B cell (primary cell): ENCODE measurements around the gene ANKRD31. TPM values are rescaled to one million over a fixed set of nuclear protein-coding genes. Genes with fewer than 3 reads are reported as not detected.

ENCODE experiments used
- ATAC-seq: fragments of 200-7000 bp; cut with Tn5 transposase; one replicate; pipeline ENCODE4 v1.10.0; 2021; ENCODE audit warnings: low read depth, mild to moderate bottlenecking, moderate number of reproducible peaks, moderate library complexity
- CTCF ChIA-PET: fragments of 350-600 bp; sonication (Branson Sonifier 250); formaldehyde crosslinking; loops from one replicate; lab custom pipeline; 2021; ENCODE audit warnings: antibody characterized with exemption, inconsistent platforms; lab: Charles Lee
- POLR2A ChIA-PET: fragments of 350-600 bp; sonication (Branson Sonifier 250); formaldehyde crosslinking; loops from one replicate; lab custom pipeline; 2021; ENCODE audit warnings: antibody characterized with exemption; lab: Charles Lee
- DNase-seq: peaks from one replicate; pipeline ENCODE4 v3.0.0; 2013
- H2AFZ ChIP-seq: 2 replicates; pipeline ENCODE4 v1.6.1; 2012; ENCODE audit warnings: mild to moderate bottlenecking, low read depth, low read length; ENCODE audit not compliant: insufficient read depth, poor library complexity, severe bottlenecking
- H3K27ac ChIP-seq, 2 donors: 1 replicate in 1 of 2; 2 replicates in 1 of 2; pipeline ENCODE4 v1.5.1; 2012 to 2013; ENCODE audit warnings: low read length in 2 of 2, mild to moderate bottlenecking in 2 of 2, moderate library complexity in 1 of 2
- H3K27me3 ChIP-seq, 4 experiments: fragments of 200-600 bp in 1 of 4; sonication (generic) in 1 of 4; replicated peaks in 1 of 4; 1 replicate in 2 of 4; 2 replicates in 2 of 4; pipeline versions ENCODE4 v1.6.1 to v1.7.0; 2013 to 2016; ENCODE audit warnings: low read length in 3 of 4, mild to moderate bottlenecking in 2 of 4, mixed read lengths in 1 of 4, moderate library complexity in 1 of 4; ENCODE audit not compliant: insufficient read depth in 4 of 4, control insufficient read depth in 3 of 4; ENCODE audit errors: control extremely low read depth in 1 of 4
- H3K36me3 ChIP-seq, 2 experiments: replicated peaks in 1 of 2; 1 replicate in 1 of 2; 2 replicates in 1 of 2; pipeline versions ENCODE4 v1.6.1 to v1.7.1; 2013; ENCODE audit warnings: low read length in 1 of 2; ENCODE audit not compliant: insufficient read depth in 2 of 2, control insufficient read depth in 1 of 2; ENCODE audit errors: control extremely low read depth in 1 of 2, extremely low read depth in 1 of 2
- H3K4me1 ChIP-seq, 2 donors: fragments of 200-600 bp in 1 of 2; sonication (generic) in 1 of 2; 1 replicate in 1 of 2; 2 replicates in 1 of 2; pipeline versions ENCODE4 v1.5.1 to v1.6.1; 2013 to 2017; ENCODE audit warnings: low read length in 2 of 2; ENCODE audit not compliant: control insufficient read depth in 2 of 2, insufficient read depth in 2 of 2
- H3K4me2 ChIP-seq: replicated peaks from 2 replicates; pipeline ENCODE3; 2012; ENCODE audit warnings: mild to moderate bottlenecking, low read depth, low read length; ENCODE audit not compliant: poor library complexity, severe bottlenecking
- H3K4me3 ChIP-seq, 5 experiments: fragments of 200-600 bp in 1 of 5; sonication (generic) in 1 of 5; 1 replicate in 3 of 5; 2 replicates in 2 of 5; pipeline versions ENCODE4 v1.5.1 to v1.7.0; 2011 to 2016; ENCODE audit warnings: low read length in 4 of 5, mild to moderate bottlenecking in 4 of 5, low read depth in 2 of 5, control low read depth in 1 of 5, moderate library complexity in 1 of 5; ENCODE audit not compliant: insufficient read depth in 1 of 5; ENCODE audit errors: control extremely low read depth in 1 of 5, extremely low read depth in 1 of 5
- H3K79me2 ChIP-seq: fragments of 200-600 bp; sonication (generic); one replicate; pipeline ENCODE4 v1.6.0; 2016; ENCODE audit warnings: low read length; ENCODE audit not compliant: control insufficient read depth, insufficient read depth
- H3K9ac ChIP-seq: fragments of 200-600 bp; sonication (generic); 2 replicates; pipeline ENCODE4 v1.6.1; 2017; ENCODE audit warnings: mild to moderate bottlenecking, low read length, moderate library complexity
- H3K9me3 ChIP-seq, 3 donors: one replicate each; pipeline versions ENCODE4 v1.6.1 to v1.7.1; 2013; ENCODE audit warnings: low read length in 2 of 3; ENCODE audit not compliant: control insufficient read depth in 2 of 3, insufficient read depth in 1 of 3; ENCODE audit errors: control extremely low read depth in 1 of 3
- H4K20me1 ChIP-seq: 2 replicates; pipeline ENCODE4 v1.6.0; 2012; ENCODE audit warnings: mild to moderate bottlenecking, low read length; ENCODE audit not compliant: insufficient read depth, control insufficient read depth, poor library complexity, severe bottlenecking
- H3K27ac Mint-ChIP-seq: one replicate; pipeline ENCODE4 v1.8.0; 2021; ENCODE audit warnings: mixed read lengths
- H3K27me3 Mint-ChIP-seq: one replicate; pipeline ENCODE4 v1.8.0; 2021; ENCODE audit warnings: mixed read lengths
- H3K4me1 Mint-ChIP-seq: one replicate; pipeline ENCODE4 v1.8.0; 2021; ENCODE audit warnings: mixed read lengths
- H3K4me3 Mint-ChIP-seq: one replicate; pipeline ENCODE4 v1.8.0; 2021; ENCODE audit warnings: mixed read lengths
- H3K9me3 Mint-ChIP-seq: one replicate; pipeline ENCODE4 v1.8.0; 2022; ENCODE audit warnings: mixed read lengths; ENCODE audit not compliant: insufficient read depth
- EZH2 ChIP-seq: IDR thresholded peaks from 2 replicates; pipeline ENCODE4 v1.6.1; 2012; ENCODE audit warnings: borderline replicate concordance, low read depth, mild to moderate bottlenecking, moderate library complexity, low read length; ENCODE audit not compliant: insufficient read depth, poor library complexity, severe bottlenecking
- WGBS: methylation state at CpG from one replicate; pipeline ENCODE4 v1.1.5; 2013; ENCODE audit warnings: missing lambda C conversion rate; ENCODE audit not compliant: insufficient coverage; 5-methylcytosine and 5-hydroxymethylcytosine counted together
- intact Hi-C: fragments of 100-400 bp; cut with micrococcal nuclease; formaldehyde crosslinking; loops from one replicate; pipeline ENCODE4 v1.10.0; 2022
- polyA plus RNA-seq: library from polyadenylated mRNA; depleted of rRNA; stranded (reverse); fragments of >200 nt; gene quantifications from 2 replicates; pipeline ENCODE4 v1.2.3, GENCODE V29; 2012
- total RNA-seq, 2 donors: library from RNA; stranded (reverse); fragments of 120-200 nt in 1 of 2; gene quantifications; 1 replicate in 1 of 2; 2 replicates in 1 of 2; pipeline versions ENCODE4 v1.2.3 to v1.2.4, GENCODE V29; 2013 to 2022
- TF ChIP-seq, protein P1 (sequence below): fragments of 200-600 bp; IDR thresholded peaks from one replicate; pipeline ENCODE4 v1.8.0; 2022; ENCODE audit warnings: antibody characterized with exemption, mild to moderate bottlenecking

ANKRD31 gene
- total and polyA plus RNA-seq, 2 donors (not counting 1 experiment from before 2014, with no cell fraction given): 0.06 to 0.10 TPM

DNA sequence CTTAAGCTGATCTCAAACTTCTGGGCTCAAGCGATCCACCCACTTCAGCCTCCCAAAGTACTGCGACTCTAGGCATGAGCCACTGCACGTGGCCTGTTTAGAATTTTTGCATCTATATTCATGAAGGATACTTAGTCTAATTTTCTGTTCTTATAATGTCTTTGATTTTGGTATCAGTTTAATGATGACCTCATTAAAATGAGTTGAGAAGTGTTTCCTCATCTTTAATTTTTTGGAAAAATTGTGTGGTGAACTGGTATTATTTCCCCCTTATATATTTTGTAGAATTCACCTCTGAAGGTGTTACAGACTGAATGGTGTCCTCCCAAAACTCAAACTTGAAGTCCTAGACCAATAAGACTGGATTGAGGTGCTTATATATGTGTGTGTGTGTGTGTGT is 46.5 kb downstream of the ANKRD31 start:
- intact Hi-C loops: no loop called here
- Mint-ChIP-seq H3K4me3 (no peak overlapping the region), H3K27me3 (peaks cover 10% of the 10 kb centered on the region), H3K4me1 (no peaks in the 10 kb centered on the region), H3K27ac (no peak overlapping the region), H3K9me3 (no peaks in the 10 kb centered on the region)
- Histone ChIP-seq H3K4me3 (no peak overlapping the region), H3K27ac (no peak overlapping the region), H4K20me1 (no peaks in the 10 kb centered on the region), H3K27me3 (no peaks in the 10 kb centered on the region), H3K9ac (no peak overlapping the region), H2AFZ (no peak overlapping the region), H3K36me3 (no peaks in the 10 kb centered on the region), H3K79me2 (no peaks in the 10 kb centered on the region), H3K9me3 (no peaks in the 10 kb centered on the region), H3K4me1 (no peaks in the 10 kb centered on the region), H3K4me2 (no peak overlapping the region)
- no peak for DNase-seq
- no peak for ATAC-seq
- WGBS: 100% methylated on average over 1 of the region's 3 CpGs
- ChIA-PET POLR2A (no interaction called here), CTCF (no interaction called here)
- TF ChIP-seq, protein P1, sequence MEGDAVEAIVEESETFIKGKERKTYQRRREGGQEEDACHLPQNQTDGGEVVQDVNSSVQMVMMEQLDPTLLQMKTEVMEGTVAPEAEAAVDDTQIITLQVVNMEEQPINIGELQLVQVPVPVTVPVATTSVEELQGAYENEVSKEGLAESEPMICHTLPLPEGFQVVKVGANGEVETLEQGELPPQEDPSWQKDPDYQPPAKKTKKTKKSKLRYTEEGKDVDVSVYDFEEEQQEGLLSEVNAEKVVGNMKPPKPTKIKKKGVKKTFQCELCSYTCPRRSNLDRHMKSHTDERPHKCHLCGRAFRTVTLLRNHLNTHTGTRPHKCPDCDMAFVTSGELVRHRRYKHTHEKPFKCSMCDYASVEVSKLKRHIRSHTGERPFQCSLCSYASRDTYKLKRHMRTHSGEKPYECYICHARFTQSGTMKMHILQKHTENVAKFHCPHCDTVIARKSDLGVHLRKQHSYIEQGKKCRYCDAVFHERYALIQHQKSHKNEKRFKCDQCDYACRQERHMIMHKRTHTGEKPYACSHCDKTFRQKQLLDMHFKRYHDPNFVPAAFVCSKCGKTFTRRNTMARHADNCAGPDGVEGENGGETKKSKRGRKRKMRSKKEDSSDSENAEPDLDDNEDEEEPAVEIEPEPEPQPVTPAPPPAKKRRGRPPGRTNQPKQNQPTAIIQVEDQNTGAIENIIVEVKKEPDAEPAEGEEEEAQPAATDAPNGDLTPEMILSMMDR: no peak
- TF ChIP-seq EZH2: no peak

DNA sequence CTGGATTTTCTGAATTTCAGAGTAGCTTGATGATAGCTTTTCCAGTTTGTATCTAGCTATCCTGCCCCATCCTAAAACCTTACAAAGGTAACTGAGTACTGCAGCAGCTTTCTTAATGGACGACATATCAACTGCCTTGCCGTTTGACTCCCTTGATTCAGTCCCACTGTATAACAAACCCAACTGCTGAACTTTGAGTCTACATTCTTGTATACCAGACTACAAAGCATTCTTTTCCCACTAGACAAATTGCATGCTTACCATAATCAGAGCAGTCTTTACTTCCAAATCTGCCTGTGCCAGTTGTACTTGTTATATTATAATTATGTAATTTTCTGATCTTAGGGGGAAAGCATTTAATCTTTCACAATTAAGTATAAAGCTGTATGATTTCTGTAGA is 47.3 kb downstream of the ANKRD31 start:
- Histone ChIP-seq H2AFZ (no peak overlapping the region), H3K4me1 (no peaks in the 10 kb centered on the region), H3K79me2 (no peaks in the 10 kb centered on the region), H3K4me3 (no peak overlapping the region), H4K20me1 (no peaks in the 10 kb centered on the region), H3K9me3 (no peaks in the 10 kb centered on the region), H3K4me2 (no peak overlapping the region), H3K36me3 (no peaks in the 10 kb centered on the region), H3K9ac (no peak overlapping the region), H3K27me3 (no peaks in the 10 kb centered on the region), H3K27ac (no peak overlapping the region)
- ChIA-PET CTCF (no interaction called here), POLR2A (no interaction called here)
- ATAC-seq (no peak), DNase-seq (no peak)
- no peak overlapping the region for H3K4me3 Mint-ChIP-seq
- no peak overlapping the region for H3K27ac Mint-ChIP-seq
- intact Hi-C loops: no loop called here
- peaks cover 12% of the 10 kb centered on the region for H3K27me3 Mint-ChIP-seq
- no peaks in the 10 kb centered on the region for H3K9me3 Mint-ChIP-seq
- TF ChIP-seq, protein P1: no peak
- no peak for TF ChIP-seq EZH2
- H3K4me1 Mint-ChIP-seq: no peaks in the 10 kb centered on the region
- 100% methylated on average over 2 of the region's 2 CpGs for WGBS
